ENCODE results near the gene MRPL33. TPM values are rescaled to one million over a fixed set of nuclear protein-coding genes. Genes with fewer than 3 reads are reported as not detected.

The MRPL33 gene
- 73.4 and 73.8 TPM in 2 replicates for total RNA-seq

DNA sequence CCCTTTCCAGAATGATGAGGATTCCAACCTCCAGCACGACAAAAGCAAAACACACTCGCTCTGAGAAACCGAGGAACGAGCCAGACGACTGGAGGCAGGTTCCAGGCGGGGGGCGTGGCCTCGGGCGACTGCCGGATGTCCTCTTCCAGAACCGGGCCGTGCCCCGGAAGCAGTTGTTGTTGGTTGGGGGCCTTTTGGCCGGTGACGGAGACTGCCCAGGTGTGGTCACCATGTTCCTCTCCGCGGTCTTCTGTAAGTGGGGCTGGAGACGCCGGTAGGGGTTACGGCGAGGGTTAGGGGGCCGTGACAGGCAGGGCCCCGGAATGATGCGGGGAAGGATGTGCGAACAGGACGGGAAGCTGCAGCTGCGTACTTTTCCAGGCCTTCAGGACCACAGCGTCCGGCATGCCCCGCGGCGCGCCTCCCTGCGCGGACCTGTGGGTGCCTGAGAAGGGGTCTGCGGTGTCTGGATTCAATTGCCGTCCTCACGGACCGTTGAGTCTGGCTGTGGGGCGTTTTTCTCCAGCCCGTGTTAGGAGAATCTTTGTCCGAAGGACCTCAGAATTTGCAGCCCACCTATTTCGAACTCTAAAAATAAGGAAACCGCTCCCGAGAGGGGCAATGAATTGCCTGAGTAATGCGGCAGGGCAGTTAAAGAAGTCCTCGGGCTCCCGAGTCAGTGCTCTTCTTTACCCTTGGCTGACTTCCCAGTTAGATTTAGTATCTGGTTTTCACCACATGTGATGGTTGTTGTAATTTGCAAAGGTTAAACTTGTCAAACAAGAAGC lies at the start of gene MRPL33:
MRPL33 (plus strand) TSS at position 172 of the 788 bp plus-strand sequence; CDS start at position 231, 59 bp downstream.

Other genes starting within 250 kb of the MRPL33 start
- 17.3 and 20.6 TPM in 2 replicates for gene ZNF512, start 188.7 kb upstream of the MRPL33 start, total RNA-seq
- 2.0 and 2.1 TPM in 2 replicates for gene CCDC121, start 142.7 kb upstream of the MRPL33 start, total RNA-seq
- 29.6 and 37.8 TPM in 2 replicates for gene GPN1, start 142.7 kb upstream of the MRPL33 start, total RNA-seq
- gene SUPT7L, start 108.1 kb upstream of the MRPL33 start, total RNA-seq: 14.0 and 14.2 TPM in 2 replicates
- gene SLC4A1AP, start 107.8 kb upstream of the MRPL33 start, total RNA-seq: 14.2 and 18.4 TPM in 2 replicates
- gene RBKS, start 118.7 kb downstream of the MRPL33 start, total RNA-seq: 1.1 and 3.1 TPM in 2 replicates
- 13.1 and 23.6 TPM in 2 replicates for gene BABAM2, start 119.0 kb downstream of the MRPL33 start, total RNA-seq

All from dermis lymphatic vessel endothelial cell (primary cell).